Neural progenitor cell (in vitro differentiated cells): ENCODE results near the gene CLDN6. TPM values are rescaled to one million over a fixed set of nuclear protein-coding genes. Genes with fewer than 3 reads are reported as not detected.

Experiments
- DNase-seq: peaks from one replicate; pipeline ENCODE4 v3.0.0-alpha.2; 2016; ENCODE audit warnings: low spot score
- H2AFZ ChIP-seq: fragments of 200-600 bp; sonication (generic); replicated peaks from 2 replicates; pipeline ENCODE4 v1.6.1; 2016; ENCODE audit warnings: antibody characterized with exemption
- H3F3A ChIP-seq: fragments of 200-600 bp; sonication (generic); 2 replicates; pipeline ENCODE4 v1.6.1; 2016; ENCODE audit warnings: antibody characterized with exemption, low read depth
- H3K27ac ChIP-seq: fragments of 200-600 bp; sonication (generic); 2 replicates; pipeline ENCODE4 v1.5.1; 2016; ENCODE audit warnings: mild to moderate bottlenecking
- H3K27me3 ChIP-seq: fragments of 200-600 bp; sonication (generic); 2 replicates; pipeline ENCODE4 v1.6.1; 2016; ENCODE audit warnings: mild to moderate bottlenecking, moderate library complexity
- H3K36me3 ChIP-seq: fragments of 200-600 bp; sonication (generic); 2 replicates; pipeline ENCODE4 v1.5.1; 2016
- H3K4me1 ChIP-seq: fragments of 200-600 bp; sonication (generic); 2 replicates; pipeline ENCODE4 v1.6.1; 2016; ENCODE audit warnings: mixed run types
- H3K4me2 ChIP-seq: fragments of 200-600 bp; sonication (generic); 2 replicates; pipeline ENCODE4 v1.6.1; 2016
- H3K4me3 ChIP-seq: fragments of 200-600 bp; sonication (generic); 2 replicates; pipeline ENCODE4 v1.5.1; 2016
- H3K79me2 ChIP-seq: fragments of 200-600 bp; sonication (generic); 2 replicates; pipeline ENCODE4 v1.6.1; 2016; ENCODE audit warnings: low read depth
- H3K9ac ChIP-seq: fragments of 200-600 bp; sonication (generic); 2 replicates; pipeline ENCODE4 v1.6.1; 2016
- H3K9me3 ChIP-seq: fragments of 200-600 bp; sonication (generic); 2 replicates; pipeline ENCODE4 v1.5.1; 2016; ENCODE audit warnings: low read depth
- H4K20me1 ChIP-seq: fragments of 200-600 bp; sonication (generic); 2 replicates; pipeline ENCODE4 v1.6.1; 2016; ENCODE audit warnings: low read depth
- H3K27ac Mint-ChIP-seq: 3 replicates; pipeline ENCODE4 v1.8.0; 2021; ENCODE audit warnings: mixed read lengths
- H3K27me3 Mint-ChIP-seq: 2 replicates; pipeline ENCODE4 v1.8.0; 2022; ENCODE audit warnings: low read depth, mild to moderate bottlenecking, inconsistent platforms, moderate library complexity, mixed read lengths; ENCODE audit not compliant: insufficient read depth
- H3K36me3 Mint-ChIP-seq: 3 replicates; pipeline ENCODE4 v1.8.0; 2021; ENCODE audit warnings: mixed read lengths
- H3K4me1 Mint-ChIP-seq: 3 replicates; pipeline ENCODE4 v1.8.0; 2021; ENCODE audit warnings: mixed read lengths
- H3K4me3 Mint-ChIP-seq: 3 replicates; pipeline ENCODE4 v1.8.0; 2021; ENCODE audit warnings: mild to moderate bottlenecking, moderate library complexity, mixed read lengths
- H3K9me3 Mint-ChIP-seq: 3 replicates; pipeline ENCODE4 v1.8.0; 2020; ENCODE audit warnings: mixed read lengths
- CTCF ChIP-seq: fragments of 200-600 bp; sonication (generic); IDR thresholded peaks from 2 replicates; pipeline ENCODE4 v1.5.1; 2017; ENCODE audit warnings: antibody characterized with exemption, mild to moderate bottlenecking
- EZH2 ChIP-seq: fragments of 200-600 bp; sonication (generic); IDR thresholded peaks from 2 replicates; pipeline ENCODE4 v1.6.1; 2017; ENCODE audit warnings: antibody characterized with exemption, mild to moderate bottlenecking, moderate library complexity
- EZH2phosphoT487 ChIP-seq: fragments of 200-600 bp; sonication (generic); IDR thresholded peaks from 2 replicates; pipeline ENCODE4 v1.6.1; 2017; ENCODE audit warnings: antibody characterized with exemption
- total RNA-seq: library from RNA; depleted of rRNA; stranded (reverse); fragments of >200 nt; gene quantifications from 2 replicates; pipeline ENCODE4 v1.2.3, GENCODE V29; 2015; ENCODE audit warnings: low replicate concordance

The CLDN6 gene
- total RNA-seq, 1 donor from 2014 or later, result 31.6 TPM

GRCh38 chr16:3059723-3060242 is 41.8 kb upstream of the CLDN6 start:
- Mint-ChIP-seq H3K9me3 (no peaks in the 10 kb centered on the region), H3K27ac (peak overlapping the region; percentile 91), H3K4me3 (peak overlapping the region; percentile 82), H3K36me3 (peaks cover 2% of the 10 kb centered on the region), H3K4me1 (peaks cover 11% of the 10 kb centered on the region), H3K27me3 (peaks cover 6% of the 10 kb centered on the region)
- no peaks in the 10 kb centered on the region for H3K79me2 ChIP-seq
- H3K9ac ChIP-seq, result no peak overlapping the region
- peak overlapping the region; percentile 96 for H3K4me3 ChIP-seq
- H3K27ac ChIP-seq, result no peak overlapping the region
- H4K20me1 ChIP-seq, result peaks cover 16% of the 10 kb centered on the region
- DNase-seq, result no peak
- no peaks in the 10 kb centered on the region for H3K36me3 ChIP-seq
- peaks cover 5% of the 10 kb centered on the region for H3F3A ChIP-seq
- peaks cover 4% of the 10 kb centered on the region for H3K4me1 ChIP-seq
- peak overlapping the region; percentile 97 for H2AFZ ChIP-seq
- H3K9me3 ChIP-seq, result no peaks in the 10 kb centered on the region
- peak overlapping the region; percentile 98 for H3K4me2 ChIP-seq
- H3K27me3 ChIP-seq, result peaks cover 47% of the 10 kb centered on the region
- TF ChIP-seq CTCF, result no peak
- no peak for TF ChIP-seq EZH2phosphoT487
- TF ChIP-seq EZH2, result no peak

- DNase-seq, result peak; percentile 98
- peak overlapping the region; percentile 85 for H3K4me3 Mint-ChIP-seq
- Histone ChIP-seq H3K4me1 (peaks cover 4% of the 10 kb centered on the region), H3K4me2 (peak overlapping the region; percentile 98), H4K20me1 (peaks cover 16% of the 10 kb centered on the region), H3K27ac (no peak overlapping the region), H3K79me2 (no peaks in the 10 kb centered on the region), H3K27me3 (peaks cover 47% of the 10 kb centered on the region), H3K9ac (no peak overlapping the region), H3F3A (peaks cover 5% of the 10 kb centered on the region), H2AFZ (peak overlapping the region; percentile 97), H3K4me3 (peak overlapping the region; percentile 96), H3K36me3 (no peaks in the 10 kb centered on the region), H3K9me3 (no peaks in the 10 kb centered on the region)
- peaks cover 11% of the 10 kb centered on the region for H3K4me1 Mint-ChIP-seq
- H3K27me3 Mint-ChIP-seq, result peaks cover 7% of the 10 kb centered on the region
- TF ChIP-seq EZH2, result no peak
- no peak for TF ChIP-seq EZH2phosphoT487
- peak; percentile 81 for TF ChIP-seq CTCF
- H3K27ac Mint-ChIP-seq, result peak overlapping the region; percentile 91
- no peaks in the 10 kb centered on the region for H3K9me3 Mint-ChIP-seq
- H3K36me3 Mint-ChIP-seq, result peaks cover 2% of the 10 kb centered on the region
These were observed 41.2 kb upstream of the CLDN6 start for GRCh38 chr16:3059041-3059722.

GRCh38 chr16:3058139-3059030 is 40.4 kb upstream of the CLDN6 start:
- Histone ChIP-seq H3F3A (peaks cover 5% of the 10 kb centered on the region), H3K9me3 (no peaks in the 10 kb centered on the region), H3K4me1 (peaks cover 4% of the 10 kb centered on the region), H3K27ac (no peak overlapping the region), H3K9ac (no peak overlapping the region), H4K20me1 (peaks cover 16% of the 10 kb centered on the region), H2AFZ (peak overlapping the region; percentile 97), H3K27me3 (peaks cover 47% of the 10 kb centered on the region), H3K4me3 (peak overlapping the region; percentile 96), H3K4me2 (peak overlapping the region; percentile 98), H3K79me2 (no peaks in the 10 kb centered on the region), H3K36me3 (no peaks in the 10 kb centered on the region)
- peak overlapping the region; percentile 85 for H3K4me3 Mint-ChIP-seq
- H3K4me1 Mint-ChIP-seq, result peaks cover 11% of the 10 kb centered on the region
- no peaks in the 10 kb centered on the region for H3K9me3 Mint-ChIP-seq
- TF ChIP-seq CTCF (no peak), EZH2phosphoT487 (no peak), EZH2 (no peak)
- no peak overlapping the region for H3K27ac Mint-ChIP-seq
- H3K36me3 Mint-ChIP-seq, result peaks cover 2% of the 10 kb centered on the region
- H3K27me3 Mint-ChIP-seq, result peaks cover 7% of the 10 kb centered on the region
- DNase-seq, result peak; percentile 80
